Measurements from ENCODE around the gene ABT1.
"Not testable (repeated sequence)": the region's sequence is repeated elsewhere in the genome, so short reads cannot be mapped to it uniquely, and the experiment has no call there.

ABT1 gene

GRCh38 chr6:26596579-26597388 lies at the start of gene ABT1:
Gene ABT1, plus strand, starts transcription at chr6:26596953. Its CDS starts 30 bp downstream, at chr6:26596983.
- peak; percentile 93 for DNase-seq (ENCODE audit: low read depth)

GRCh38 chr6:26547363-26547762 lies 49.4 kb upstream of the ABT1 start:
- not testable (repeated sequence) for DNase-seq (ENCODE audit: low read depth)

- no peak for DNase-seq (ENCODE audit: low read depth)
Measured at GRCh38 chr6:26550250-26550993, 46.3 kb upstream of the ABT1 start.

GRCh38 chr6:26552205-26552604 lies 44.5 kb upstream of the ABT1 start:
- no peak for DNase-seq (ENCODE audit: low read depth)

- DNase-seq (ENCODE audit: low read depth) = no peak
Measured at GRCh38 chr6:26552640-26553188, 44.0 kb upstream of the ABT1 start.

- DNase-seq (ENCODE audit: low read depth) = peak; percentile 58
Measured at GRCh38 chr6:26553264-26553634, 43.5 kb upstream of the ABT1 start.

GRCh38 chr6:26553635-26554446 lies 42.9 kb upstream of the ABT1 start:
- DNase-seq (ENCODE audit: low read depth) = peak; percentile 65

GRCh38 chr6:26554447-26554696 lies 42.4 kb upstream of the ABT1 start:
- no peak for DNase-seq (ENCODE audit: low read depth)

GRCh38 chr6:26554697-26555504 lies 41.9 kb upstream of the ABT1 start:
- no peak for DNase-seq (ENCODE audit: low read depth)

- DNase-seq (ENCODE audit: low read depth) = no peak
Measured at GRCh38 chr6:26555505-26556262, 41.1 kb upstream of the ABT1 start.

GRCh38 chr6:26556263-26557070 lies 40.3 kb upstream of the ABT1 start:
- DNase-seq (ENCODE audit: low read depth) = no peak

- DNase-seq (ENCODE audit: low read depth) = no peak
Measured at GRCh38 chr6:26561533-26562466, 35.0 kb upstream of the ABT1 start.

- no peak for DNase-seq (ENCODE audit: low read depth)
Measured at GRCh38 chr6:26563488-26563887, 33.3 kb upstream of the ABT1 start.

- DNase-seq (ENCODE audit: low read depth) = peak; percentile 100
Measured at GRCh38 chr6:26568601-26569432, 27.9 kb upstream of the ABT1 start.

- DNase-seq (ENCODE audit: low read depth) = no peak
Measured at GRCh38 chr6:26569433-26569764, 27.4 kb upstream of the ABT1 start.

- no peak for DNase-seq (ENCODE audit: low read depth)
Measured at GRCh38 chr6:26570027-26570809, 26.5 kb upstream of the ABT1 start.

GRCh38 chr6:26571592-26572296 lies 25.0 kb upstream of the ABT1 start:
- no peak for DNase-seq (ENCODE audit: low read depth)
